GM21723 (cell line): Measurements from ENCODE around the gene CA5A.
"Not testable (repeated sequence)": the region's sequence is repeated elsewhere in the genome, so short reads cannot be mapped to it uniquely, and the experiment has no call there.

ENCODE experiments used
- ATAC-seq: cut with Tn5 transposase; IDR thresholded peaks from one replicate; pipeline ENCODE4 v1.9.1; 2021; ENCODE audit warnings: mild to moderate bottlenecking, moderate library complexity; ENCODE audit not compliant: unreplicated experiment

The CA5A gene

GRCh38 chr16:87936375-87937230 is at the start of gene CA5A:
CA5A (minus strand) TSS chr16:87936529; CDS start chr16:87936450, 79 bp downstream.
- ATAC-seq: no peak

- ATAC-seq: not testable (repeated sequence)
Observed at GRCh38 chr16:87985493-87985892, 49.2 kb upstream of the CA5A start.

- no peak for ATAC-seq
Observed at GRCh38 chr16:87984632-87985267, 48.4 kb upstream of the CA5A start.

GRCh38 chr16:87984180-87984579 is 47.9 kb upstream of the CA5A start:
- ATAC-seq: not testable (repeated sequence)

DNA sequence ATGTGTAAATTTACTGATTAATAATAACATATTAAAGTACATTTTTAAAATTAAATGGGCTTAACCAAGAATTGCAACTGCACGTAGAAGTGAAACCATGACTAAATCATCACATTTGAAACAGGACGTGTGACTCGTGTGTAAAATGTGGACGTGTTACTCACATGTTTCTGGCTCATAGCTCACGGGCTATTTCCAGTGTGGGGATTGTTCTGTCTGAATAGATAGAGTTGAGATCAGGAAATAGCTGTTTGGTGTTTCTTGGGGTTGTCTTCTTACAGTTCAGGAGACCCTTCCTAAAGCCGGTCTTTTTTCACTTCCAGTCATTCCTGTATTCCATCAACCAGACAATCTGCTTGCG is 47.4 kb upstream of the CA5A start:
- not testable (repeated sequence) for ATAC-seq

DNA sequence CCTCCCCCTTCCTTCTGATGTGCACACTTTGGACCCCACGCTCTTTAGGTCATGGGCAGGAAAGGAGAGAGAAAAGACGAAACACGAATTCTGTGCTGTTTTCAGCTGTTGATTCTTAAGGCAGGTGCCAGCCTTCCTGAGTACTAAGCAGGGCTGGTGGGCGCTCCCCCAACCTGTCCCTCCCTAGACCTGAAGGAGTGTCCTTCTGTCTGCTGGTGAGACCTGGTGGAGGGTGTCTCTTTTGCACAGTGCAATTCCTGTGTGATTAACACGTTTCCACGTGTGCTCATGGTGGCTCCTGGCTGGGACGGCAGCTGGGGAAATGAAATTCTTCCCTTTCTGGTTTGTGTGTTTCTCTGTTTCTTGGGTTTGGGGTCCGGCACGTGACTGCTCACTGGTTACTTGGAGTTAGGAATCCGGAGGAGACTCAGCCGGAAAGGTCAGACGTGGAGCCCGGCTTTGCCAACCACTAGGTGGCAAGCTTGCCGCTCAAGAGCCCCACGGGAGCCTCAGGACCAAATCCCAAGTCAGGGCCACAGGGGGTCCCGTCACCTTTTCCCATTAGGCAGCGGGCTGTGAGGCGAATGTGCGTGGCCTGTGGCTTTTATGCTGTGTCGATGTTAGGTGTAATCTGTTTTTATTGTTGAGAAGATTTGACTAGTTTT is 46.9 kb upstream of the CA5A start:
- ATAC-seq: not testable (repeated sequence)

GRCh38 chr16:87982581-87983041 is 46.3 kb upstream of the CA5A start:
- no peak for ATAC-seq

DNA sequence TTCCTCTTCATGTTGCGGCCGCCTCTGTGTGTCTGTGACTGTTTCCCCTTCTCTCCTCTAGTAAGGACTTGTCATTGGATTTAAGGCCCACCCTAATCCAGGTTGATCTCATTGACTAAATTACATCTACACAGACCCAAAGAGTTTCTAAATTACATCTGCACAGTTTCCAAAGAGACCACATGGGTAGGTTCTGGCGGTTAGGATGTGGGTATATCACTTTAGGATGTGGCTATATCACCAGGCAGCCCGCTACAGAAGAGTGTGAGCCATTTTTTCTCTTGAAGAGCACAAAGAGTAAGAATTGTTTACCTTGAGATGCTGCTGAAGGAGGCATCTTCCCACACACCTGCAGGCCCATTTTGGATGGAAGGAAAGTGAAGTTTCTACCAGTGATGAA is 45.0 kb upstream of the CA5A start:
- ATAC-seq: not testable (repeated sequence)

- not testable (repeated sequence) for ATAC-seq
Observed at GRCh38 chr16:87979911-87980630, 43.7 kb upstream of the CA5A start.

- ATAC-seq: no peak
Observed at GRCh38 chr16:87979352-87979751, 43.0 kb upstream of the CA5A start.

DNA sequence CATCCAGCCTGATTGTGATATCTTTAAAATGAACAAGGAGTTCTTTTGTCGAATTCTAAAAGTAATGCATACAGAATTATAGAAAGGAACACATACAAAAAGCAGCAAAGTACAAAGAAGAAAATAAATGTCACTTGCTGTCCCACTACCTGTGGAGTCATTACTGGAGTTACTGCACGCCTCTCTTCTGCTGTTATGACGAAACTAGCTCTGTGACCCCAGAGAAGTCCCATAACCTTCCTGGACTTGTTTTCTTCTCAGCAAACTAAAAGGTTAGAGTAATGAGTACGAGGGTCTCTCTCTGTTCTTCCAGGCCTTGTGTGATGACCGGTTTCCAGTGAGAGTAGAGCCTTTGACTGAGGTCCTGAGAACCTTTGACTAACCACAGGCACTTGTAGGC is 41.8 kb upstream of the CA5A start:
- ATAC-seq: no peak

GRCh38 chr16:87976665-87977064 is 40.3 kb upstream of the CA5A start:
- ATAC-seq: no peak

DNA sequence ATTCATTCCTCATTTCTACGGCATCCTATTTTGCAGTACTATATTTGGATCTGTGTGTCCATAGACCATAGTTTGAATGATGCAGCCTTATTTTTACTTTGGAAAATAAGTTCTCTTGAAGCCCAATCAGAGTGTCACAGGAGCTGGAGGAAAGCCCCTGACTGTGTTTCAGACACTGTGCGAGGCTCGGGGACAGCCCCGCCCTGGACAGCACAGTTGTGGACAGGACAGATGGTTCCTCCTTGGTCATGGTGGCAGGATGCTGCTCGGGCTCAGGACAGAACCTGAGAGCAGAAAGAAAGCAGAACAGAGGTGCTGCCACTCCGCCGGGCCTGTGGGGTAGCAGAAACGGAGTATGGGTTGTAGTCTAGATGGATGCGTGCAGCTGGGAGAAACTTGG is 37.8 kb upstream of the CA5A start:
- ATAC-seq: no peak

DNA sequence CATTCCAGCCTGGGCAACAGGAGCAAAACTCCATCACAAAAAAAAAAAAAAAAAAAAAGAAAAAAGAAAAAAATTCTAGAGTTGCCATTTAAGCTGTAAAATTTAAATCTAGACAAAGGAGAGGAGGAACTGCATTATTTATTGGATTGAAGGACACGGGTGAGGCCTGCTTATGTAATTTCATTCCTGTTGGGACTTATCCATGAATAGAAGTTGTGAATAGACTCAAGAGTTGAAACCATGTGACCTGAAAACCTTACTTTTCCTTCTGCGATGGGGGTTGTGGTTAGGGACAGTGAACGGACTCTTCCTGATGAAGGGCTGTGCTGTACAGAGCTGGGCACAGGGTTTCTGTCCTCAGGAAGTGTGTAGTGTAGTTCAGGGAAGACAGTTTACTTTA is 37.4 kb upstream of the CA5A start:
- no peak for ATAC-seq

DNA sequence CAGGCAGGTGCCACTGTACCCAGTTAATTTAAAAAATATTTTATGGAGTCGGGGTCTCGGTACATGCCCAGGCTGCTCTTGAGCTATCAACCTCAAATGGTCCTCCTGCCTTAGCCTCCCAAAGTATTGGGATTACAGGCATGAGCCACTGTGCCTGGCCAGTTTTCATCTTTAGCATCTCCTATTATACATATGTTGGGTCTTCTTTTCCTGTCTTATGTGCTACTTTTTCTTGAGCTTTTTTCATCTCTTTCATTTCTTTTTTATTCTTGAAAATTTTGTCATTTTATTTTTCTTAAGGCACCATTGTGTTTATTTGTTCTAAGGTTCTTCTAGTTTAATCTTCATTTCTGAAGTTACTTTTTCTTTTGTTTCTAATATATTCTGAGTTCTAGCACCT is 35.6 kb upstream of the CA5A start:
- no peak for ATAC-seq

DNA sequence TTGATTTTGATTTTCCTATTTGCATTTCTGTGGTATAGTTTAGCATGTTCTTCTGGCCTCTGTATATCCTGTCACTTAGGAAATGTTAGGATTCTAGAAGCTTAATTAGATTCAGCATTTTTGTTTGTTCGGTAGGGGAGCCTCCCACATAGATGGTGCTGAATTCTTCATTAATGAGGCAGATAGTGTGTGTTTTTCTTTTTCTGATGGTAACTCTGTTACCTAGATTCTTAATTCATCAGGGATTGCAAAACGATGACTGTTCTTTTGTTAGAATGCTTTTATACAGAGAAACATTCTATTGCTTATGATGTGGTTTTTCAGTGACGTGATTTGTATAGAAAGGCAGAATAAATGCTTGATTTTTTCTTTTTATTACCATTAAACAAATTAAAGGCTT is 33.9 kb upstream of the CA5A start:
- ATAC-seq: no peak

DNA sequence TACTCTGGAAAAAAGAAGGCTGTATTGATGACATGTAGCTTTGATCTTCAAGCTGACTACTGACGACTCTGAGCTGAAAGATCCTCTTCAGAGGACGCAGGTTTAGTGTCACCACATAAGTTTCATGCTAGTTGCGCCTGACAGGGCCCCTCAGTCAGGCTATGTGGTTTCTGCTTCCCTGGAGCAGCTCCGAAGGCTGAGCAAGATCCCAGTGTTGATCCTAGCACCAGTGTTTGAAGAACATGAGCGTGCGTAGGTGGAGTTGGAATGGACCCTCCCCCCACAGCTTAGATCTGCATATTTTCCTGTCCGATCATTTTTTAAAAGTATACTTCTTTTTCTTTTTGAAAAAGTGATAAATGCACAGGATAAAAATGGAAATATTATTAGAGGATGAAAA is 32.2 kb upstream of the CA5A start:
- ATAC-seq: no peak

GRCh38 chr16:87966685-87967185 is 30.4 kb upstream of the CA5A start:
- ATAC-seq: no peak

DNA sequence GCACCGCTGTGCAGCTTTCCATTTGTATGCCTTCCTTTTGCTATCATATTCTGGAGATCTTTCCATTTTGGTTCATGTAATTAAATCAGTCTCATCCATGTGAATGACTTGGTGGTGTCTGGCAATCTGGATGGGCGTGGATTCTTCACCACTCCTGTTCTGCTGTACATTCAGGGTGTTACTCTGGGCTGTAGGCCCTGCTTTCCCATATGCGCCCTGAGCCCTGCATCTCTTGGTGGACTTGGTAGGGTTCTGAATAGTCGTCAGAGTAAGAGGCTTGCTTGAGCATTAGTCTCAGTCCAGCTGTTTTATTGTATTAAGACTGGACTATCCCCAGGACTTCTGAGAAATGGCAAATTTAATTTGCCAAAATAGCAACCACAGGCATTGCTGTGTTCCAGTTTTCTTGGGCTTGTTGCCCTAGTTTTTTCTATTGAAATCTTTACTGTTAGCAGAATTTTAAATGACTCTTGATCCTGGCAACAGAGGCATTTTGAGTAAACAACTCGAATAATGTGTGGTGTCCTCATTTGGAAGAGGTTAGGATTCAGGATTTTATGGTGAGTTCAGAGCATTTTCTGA is 29.8 kb upstream of the CA5A start:
- ATAC-seq: no peak

- ATAC-seq: no peak
Observed at GRCh38 chr16:87965417-87965816, 29.1 kb upstream of the CA5A start.
